ENCODE data around the gene DDIT4.
A peak's percentile ranks its signal among the peaks of the same experiment; 100 is the strongest.
"Not testable (repeated sequence)": the region's sequence is repeated elsewhere in the genome, so short reads cannot be mapped to it uniquely, and the experiment has no call there.

DDIT4 gene

DNA sequence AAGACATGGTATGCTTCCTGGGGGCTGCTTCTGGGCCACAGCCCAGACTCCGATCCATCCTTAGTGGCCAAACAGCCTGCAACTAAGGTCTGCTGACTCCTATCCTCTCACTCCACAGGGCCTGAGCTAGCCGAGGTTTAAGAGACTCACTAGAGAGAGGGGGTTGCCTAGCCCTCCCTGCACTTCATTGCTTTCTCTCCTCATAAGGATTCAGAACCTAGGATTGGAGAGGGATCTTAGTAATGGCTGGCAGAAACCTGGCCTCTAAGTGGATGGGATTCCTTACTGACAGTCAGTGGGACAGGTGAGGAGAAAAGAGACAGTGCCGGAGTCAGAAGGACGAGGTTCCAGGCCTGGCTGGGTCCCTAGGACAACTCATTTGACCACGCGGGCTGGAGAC is 8.2 kb upstream of the DDIT4 start:
- DNase-seq (ENCODE audit: low spot score in 2 of 2), result no peak
- H3K4me3 Mint-ChIP-seq, result no peak overlapping the region
- H3K27ac Mint-ChIP-seq (ENCODE audit: low read depth), result peak overlapping the region; percentile 19
- H3K4me1 Mint-ChIP-seq, result peaks cover 30% of the 10 kb centered on the region
- H3K36me3 Mint-ChIP-seq (ENCODE audit: insufficient read depth), result peaks cover 1% of the 10 kb centered on the region
- H3K9me3 Mint-ChIP-seq, result no peaks in the 10 kb centered on the region
- H3K27me3 Mint-ChIP-seq, result no peaks in the 10 kb centered on the region
- ATAC-seq (replicated peaks; ENCODE audit: extremely low read depth, poor library complexity, severe bottlenecking), result no peak

DNA sequence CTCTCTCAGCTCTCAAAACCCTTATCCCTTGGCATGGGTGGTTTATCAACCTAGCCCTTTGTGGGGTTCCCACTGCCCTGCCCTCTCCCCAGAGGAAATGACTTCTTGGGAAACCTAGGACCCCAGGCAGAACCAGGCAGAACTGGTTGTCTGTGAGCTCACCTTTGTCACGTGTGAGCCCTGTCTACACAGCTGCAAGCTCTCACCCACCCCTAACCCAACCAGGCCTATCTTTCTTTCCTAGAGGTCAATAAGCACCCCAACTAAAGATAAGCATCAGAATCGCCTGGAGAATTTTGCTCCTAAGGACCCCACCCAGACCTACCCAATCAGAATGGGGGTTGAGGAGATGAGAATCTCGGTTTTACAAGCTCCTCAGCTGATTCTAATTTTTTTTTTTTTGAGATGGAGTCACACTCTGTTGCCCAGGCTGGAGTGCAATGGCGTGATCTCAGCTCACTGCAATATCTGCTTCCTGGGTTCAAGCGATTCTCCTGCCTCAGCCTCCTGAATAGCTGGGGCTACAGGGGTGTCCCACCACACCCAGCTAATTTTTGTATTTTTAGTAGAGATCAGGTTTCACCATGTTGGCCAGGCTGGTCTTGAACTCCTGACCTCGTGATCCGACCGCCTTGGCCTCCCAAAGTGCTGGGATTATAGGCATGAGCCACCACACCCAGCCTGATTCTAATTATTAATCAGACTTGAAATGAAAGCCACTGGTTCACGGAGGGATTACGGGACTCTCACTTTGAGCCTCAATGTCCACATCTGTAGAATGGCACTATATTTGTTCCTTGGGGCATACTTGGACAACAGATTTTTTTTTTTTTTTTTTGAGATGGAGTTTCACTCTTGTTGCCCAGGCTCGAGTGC is 7.5 kb upstream of the DDIT4 start:
- H3K27me3 Mint-ChIP-seq, result no peaks in the 10 kb centered on the region
- DNase-seq (ENCODE audit: low spot score in 2 of 2) (no peak), ATAC-seq (replicated peaks; ENCODE audit: extremely low read depth, poor library complexity, severe bottlenecking) (no peak)
- H3K4me1 Mint-ChIP-seq, result peaks cover 25% of the 10 kb centered on the region
- H3K27ac Mint-ChIP-seq (ENCODE audit: low read depth), result no peak overlapping the region
- H3K36me3 Mint-ChIP-seq (ENCODE audit: insufficient read depth), result peaks cover 1% of the 10 kb centered on the region
- no peaks in the 10 kb centered on the region for H3K9me3 Mint-ChIP-seq
- H3K4me3 Mint-ChIP-seq, result no peak overlapping the region

DNA sequence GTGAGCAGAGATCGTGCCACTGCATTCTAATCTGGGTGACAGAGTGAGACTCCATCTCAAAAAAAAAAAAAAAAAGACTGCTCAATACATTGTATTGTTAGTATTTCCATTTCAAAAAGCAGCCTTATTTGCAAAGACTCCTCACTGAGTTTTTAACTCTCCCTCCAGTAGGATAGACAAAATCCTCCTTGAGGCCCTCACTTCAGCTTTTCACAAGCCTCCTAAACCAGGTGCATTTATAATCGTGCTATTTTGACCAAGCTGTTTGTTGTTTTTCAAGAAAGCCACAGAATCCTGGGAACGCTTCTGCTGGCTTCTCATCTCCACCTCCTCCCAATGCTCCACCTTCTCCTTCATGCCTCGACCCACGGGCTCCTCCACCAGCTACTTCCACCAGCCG is 6.3 kb upstream of the DDIT4 start:
- Mint-ChIP-seq H3K27me3 (no peaks in the 10 kb centered on the region), H3K27ac (ENCODE audit: low read depth) (peak overlapping the region; percentile 32)

DNA sequence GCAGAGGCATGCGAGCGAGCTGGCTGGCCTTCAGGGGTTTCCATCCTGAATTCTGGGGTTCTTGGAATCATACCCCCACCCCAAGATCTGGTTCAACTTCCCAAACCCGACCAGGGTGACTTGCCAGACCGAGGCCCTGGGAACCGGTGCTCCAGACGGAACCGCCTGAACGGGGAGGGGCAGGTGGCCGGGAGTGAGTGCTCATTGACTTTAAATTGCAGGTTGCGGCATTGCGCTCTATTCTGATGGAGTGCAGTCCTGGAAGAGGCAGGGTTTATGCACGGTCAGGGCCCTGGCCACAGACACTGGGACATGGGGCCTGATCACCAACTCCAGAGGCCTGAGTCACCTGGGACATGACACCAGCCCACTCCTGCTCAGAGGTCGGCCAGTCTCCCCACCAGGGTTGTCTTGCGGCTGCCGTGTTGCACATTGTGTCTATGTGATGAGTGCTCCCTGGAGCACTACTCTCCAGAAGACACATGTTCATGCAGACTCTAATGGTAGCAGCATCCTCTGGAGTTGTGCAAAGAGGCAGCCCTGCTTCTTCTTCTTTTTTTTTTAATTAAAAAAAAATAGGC is 5.8 kb upstream of the DDIT4 start:
- Mint-ChIP-seq H3K36me3 (ENCODE audit: insufficient read depth) (peaks cover 1% of the 10 kb centered on the region), H3K4me3 (no peak overlapping the region), H3K4me1 (peaks cover 18% of the 10 kb centered on the region), H3K9me3 (no peaks in the 10 kb centered on the region), H3K27ac (ENCODE audit: low read depth) (peak overlapping the region; percentile 32), H3K27me3 (no peaks in the 10 kb centered on the region)
- ATAC-seq (replicated peaks; ENCODE audit: extremely low read depth, poor library complexity, severe bottlenecking), result no peak
- no peak for DNase-seq (ENCODE audit: low spot score in 2 of 2)

More for the DNA sequence above, 6.3 kb upstream of the DDIT4 start:
- no peak for DNase-seq (ENCODE audit: low spot score in 2 of 2)
- Mint-ChIP-seq H3K36me3 (ENCODE audit: insufficient read depth) (peaks cover 1% of the 10 kb centered on the region), H3K4me3 (no peak overlapping the region), H3K9me3 (no peaks in the 10 kb centered on the region), H3K4me1 (peaks cover 18% of the 10 kb centered on the region)
- no peak for ATAC-seq (replicated peaks; ENCODE audit: extremely low read depth, poor library complexity, severe bottlenecking)

DNA sequence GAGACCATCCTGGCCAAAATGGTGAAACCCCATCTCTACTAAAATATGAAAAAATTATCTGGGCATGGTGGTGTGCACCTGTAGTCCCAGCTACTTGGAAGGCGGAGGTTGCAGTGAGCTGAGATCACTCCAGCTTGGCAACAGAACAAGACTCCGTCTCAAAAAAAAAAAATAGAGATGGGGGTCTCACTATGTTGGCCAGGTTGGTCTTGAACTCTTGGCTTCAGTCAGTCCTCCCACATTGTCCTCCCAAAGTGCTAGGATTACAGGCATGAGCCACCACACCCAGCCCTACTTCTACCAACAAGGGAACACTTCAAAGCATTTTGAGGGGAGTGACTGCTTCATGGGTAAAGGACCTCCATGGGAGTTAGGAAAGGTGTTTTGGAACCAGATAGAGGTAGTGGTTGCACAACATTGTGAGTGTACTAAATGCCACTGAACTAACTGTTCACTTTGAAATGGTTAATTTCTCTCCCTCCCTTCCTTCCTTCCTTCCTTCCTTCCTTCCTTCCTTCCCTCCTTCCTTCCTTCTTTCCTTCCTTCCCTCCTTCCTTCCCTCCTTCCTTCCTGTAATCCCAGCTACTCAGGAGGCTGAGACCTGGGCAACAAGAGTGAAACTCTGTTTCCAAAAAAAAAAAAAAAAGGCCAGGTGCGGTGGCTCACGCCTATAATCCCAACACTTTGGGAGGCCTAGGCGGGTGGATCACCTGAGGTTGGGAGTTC is 5.1 kb upstream of the DDIT4 start:
- H3K36me3 Mint-ChIP-seq (ENCODE audit: insufficient read depth); H3K9me3 Mint-ChIP-seq; H3K27ac Mint-ChIP-seq (ENCODE audit: low read depth): not testable (repeated sequence)

DNA sequence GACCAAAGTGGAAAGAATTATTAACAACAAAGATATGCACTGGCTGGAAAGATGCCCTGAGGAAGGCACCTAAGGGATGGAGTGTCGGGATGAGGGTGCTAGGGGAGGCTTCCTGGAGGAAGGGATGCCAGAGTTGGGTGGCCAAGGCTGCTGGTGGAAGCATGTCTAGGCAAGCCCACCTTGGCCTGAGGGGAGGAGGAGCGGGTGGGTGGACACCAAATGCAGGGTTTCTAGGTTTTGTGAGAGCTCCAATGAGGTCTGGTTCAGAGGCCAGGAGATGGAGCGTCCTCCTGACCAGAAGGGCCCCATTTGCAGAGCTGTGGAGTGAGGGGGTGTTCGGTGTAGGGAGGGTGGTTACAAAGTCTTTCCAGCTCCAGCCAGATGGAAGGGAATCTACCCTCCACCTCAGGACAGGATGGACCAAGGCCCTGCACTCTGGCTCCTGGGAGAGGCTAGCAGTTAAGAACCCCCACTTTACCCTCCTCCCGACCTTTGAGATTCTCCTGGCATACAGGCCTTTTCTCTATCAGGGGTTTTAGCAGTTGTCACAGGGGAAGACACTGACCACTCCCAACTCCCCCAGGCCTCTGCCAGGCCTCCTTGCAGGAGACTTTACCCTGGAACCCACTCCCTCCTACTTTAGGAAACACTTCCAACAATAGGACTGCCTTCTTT is 3.0 kb upstream of the DDIT4 start:
- H3K27ac Mint-ChIP-seq (ENCODE audit: low read depth), result no peak overlapping the region
- peaks cover 18% of the 10 kb centered on the region for H3K36me3 Mint-ChIP-seq (ENCODE audit: insufficient read depth)
- no peak for DNase-seq (ENCODE audit: low spot score in 2 of 2)
- peaks cover 23% of the 10 kb centered on the region for H3K4me1 Mint-ChIP-seq
- no peak for ATAC-seq (replicated peaks; ENCODE audit: extremely low read depth, poor library complexity, severe bottlenecking)
- no peaks in the 10 kb centered on the region for H3K27me3 Mint-ChIP-seq
- H3K4me3 Mint-ChIP-seq, result no peak overlapping the region
- H3K9me3 Mint-ChIP-seq, result no peaks in the 10 kb centered on the region

More for the DNA sequence above, 5.1 kb upstream of the DDIT4 start:
- not testable (repeated sequence) for H3K4me3 Mint-ChIP-seq; H3K27me3 Mint-ChIP-seq; ATAC-seq (replicated peaks; ENCODE audit: extremely low read depth, poor library complexity, severe bottlenecking); DNase-seq (ENCODE audit: low spot score in 2 of 2)
- H3K4me1 Mint-ChIP-seq, result peaks cover 20% of the 10 kb centered on the region

DNA sequence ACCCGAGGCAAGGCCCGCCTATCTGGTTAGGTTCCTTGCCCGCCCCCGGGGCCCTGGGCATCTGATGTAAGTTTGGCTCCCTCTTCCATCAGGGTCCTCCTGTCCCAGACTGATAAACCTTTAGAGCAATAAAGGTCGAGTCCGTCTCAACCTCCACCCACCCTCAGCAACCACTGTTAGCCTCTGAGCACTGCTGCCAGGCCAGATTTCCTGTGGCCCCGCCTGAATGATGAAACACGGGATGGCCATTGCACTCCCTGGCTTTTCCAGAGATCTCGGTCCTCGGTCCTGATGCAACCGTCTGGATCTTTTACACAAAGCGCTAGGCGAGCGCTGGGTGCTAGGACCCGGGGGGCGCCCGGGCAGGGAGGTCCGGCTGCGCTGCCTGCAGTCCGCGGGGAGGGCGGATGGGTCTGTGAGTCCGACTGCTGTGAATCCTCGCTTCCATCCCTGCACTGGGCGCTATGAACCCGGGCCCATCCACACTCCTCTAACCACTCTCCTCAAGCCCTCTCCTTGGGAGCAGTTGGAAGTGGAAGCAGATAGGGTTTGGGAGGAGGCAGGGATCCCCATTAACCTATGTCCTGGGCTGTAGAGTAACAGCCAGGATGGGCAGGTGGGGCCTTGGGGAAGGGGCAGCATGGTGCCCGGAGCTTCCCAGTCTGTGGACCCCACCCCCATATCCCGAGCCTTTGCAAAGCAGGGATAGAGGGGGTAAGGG is 875 bp upstream of the DDIT4 start:
- H3K9me3 Mint-ChIP-seq, result no peaks in the 10 kb centered on the region
- ATAC-seq (replicated peaks; ENCODE audit: extremely low read depth, poor library complexity, severe bottlenecking) (no peak), DNase-seq (ENCODE audit: low spot score in 2 of 2) (no peak)
- H3K27me3 Mint-ChIP-seq, result no peaks in the 10 kb centered on the region
- peak overlapping the region; percentile 97 for H3K27ac Mint-ChIP-seq (ENCODE audit: low read depth)
- peaks cover 39% of the 10 kb centered on the region for H3K4me1 Mint-ChIP-seq
- peak overlapping the region; percentile 99 for H3K4me3 Mint-ChIP-seq
- H3K36me3 Mint-ChIP-seq (ENCODE audit: insufficient read depth), result peaks cover 27% of the 10 kb centered on the region

DNA sequence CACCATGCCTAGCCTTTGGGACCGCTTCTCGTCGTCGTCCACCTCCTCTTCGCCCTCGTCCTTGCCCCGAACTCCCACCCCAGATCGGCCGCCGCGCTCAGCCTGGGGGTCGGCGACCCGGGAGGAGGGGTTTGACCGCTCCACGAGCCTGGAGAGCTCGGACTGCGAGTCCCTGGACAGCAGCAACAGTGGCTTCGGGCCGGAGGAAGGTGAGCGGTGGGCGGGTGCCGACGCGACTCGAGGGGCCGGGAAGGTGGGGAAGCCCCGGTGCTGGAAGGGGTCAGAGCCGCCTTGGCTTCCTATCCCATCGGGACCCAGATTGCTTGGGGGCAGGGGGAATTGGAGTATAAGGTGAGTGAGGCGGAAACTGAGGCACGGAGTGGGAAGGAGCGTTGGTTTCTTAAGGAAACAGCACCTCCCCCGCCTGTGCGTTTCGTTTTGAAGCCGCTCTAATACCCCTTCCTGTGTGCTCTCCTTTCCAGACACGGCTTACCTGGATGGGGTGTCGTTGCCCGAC is 547 bp downstream of the DDIT4 start:
- Mint-ChIP-seq H3K4me3 (peak overlapping the region; percentile 99), H3K27me3 (no peaks in the 10 kb centered on the region), H3K9me3 (no peaks in the 10 kb centered on the region), H3K4me1 (peaks cover 48% of the 10 kb centered on the region), H3K36me3 (ENCODE audit: insufficient read depth) (peaks cover 27% of the 10 kb centered on the region), H3K27ac (ENCODE audit: low read depth) (peak overlapping the region; percentile 97)
- ATAC-seq (replicated peaks; ENCODE audit: extremely low read depth, poor library complexity, severe bottlenecking) (peak; percentile 16), DNase-seq (ENCODE audit: low spot score in 2 of 2) (no peak)

DNA sequence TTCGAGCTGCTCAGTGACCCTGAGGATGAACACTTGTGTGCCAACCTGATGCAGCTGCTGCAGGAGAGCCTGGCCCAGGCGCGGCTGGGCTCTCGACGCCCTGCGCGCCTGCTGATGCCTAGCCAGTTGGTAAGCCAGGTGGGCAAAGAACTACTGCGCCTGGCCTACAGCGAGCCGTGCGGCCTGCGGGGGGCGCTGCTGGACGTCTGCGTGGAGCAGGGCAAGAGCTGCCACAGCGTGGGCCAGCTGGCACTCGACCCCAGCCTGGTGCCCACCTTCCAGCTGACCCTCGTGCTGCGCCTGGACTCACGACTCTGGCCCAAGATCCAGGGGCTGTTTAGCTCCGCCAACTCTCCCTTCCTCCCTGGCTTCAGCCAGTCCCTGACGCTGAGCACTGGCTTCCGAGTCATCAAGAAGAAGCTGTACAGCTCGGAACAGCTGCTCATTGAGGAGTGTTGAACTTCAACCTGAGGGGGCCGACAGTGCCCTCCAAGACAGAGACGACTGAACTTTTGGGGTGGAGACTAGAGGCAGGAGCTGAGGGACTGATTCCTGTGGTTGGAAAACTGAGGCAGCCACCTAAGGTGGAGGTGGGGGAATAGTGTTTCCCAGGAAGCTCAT is 1.1 kb downstream of the DDIT4 start:
- Mint-ChIP-seq H3K4me1 (peaks cover 48% of the 10 kb centered on the region), H3K27me3 (no peaks in the 10 kb centered on the region), H3K9me3 (no peaks in the 10 kb centered on the region), H3K36me3 (ENCODE audit: insufficient read depth) (peaks cover 27% of the 10 kb centered on the region), H3K27ac (ENCODE audit: low read depth) (peak overlapping the region; percentile 97), H3K4me3 (peak overlapping the region; percentile 99)
- peak; percentile 63 for DNase-seq (ENCODE audit: low spot score in 2 of 2)
- peak; percentile 15 for ATAC-seq (replicated peaks; ENCODE audit: extremely low read depth, poor library complexity, severe bottlenecking)

DNA sequence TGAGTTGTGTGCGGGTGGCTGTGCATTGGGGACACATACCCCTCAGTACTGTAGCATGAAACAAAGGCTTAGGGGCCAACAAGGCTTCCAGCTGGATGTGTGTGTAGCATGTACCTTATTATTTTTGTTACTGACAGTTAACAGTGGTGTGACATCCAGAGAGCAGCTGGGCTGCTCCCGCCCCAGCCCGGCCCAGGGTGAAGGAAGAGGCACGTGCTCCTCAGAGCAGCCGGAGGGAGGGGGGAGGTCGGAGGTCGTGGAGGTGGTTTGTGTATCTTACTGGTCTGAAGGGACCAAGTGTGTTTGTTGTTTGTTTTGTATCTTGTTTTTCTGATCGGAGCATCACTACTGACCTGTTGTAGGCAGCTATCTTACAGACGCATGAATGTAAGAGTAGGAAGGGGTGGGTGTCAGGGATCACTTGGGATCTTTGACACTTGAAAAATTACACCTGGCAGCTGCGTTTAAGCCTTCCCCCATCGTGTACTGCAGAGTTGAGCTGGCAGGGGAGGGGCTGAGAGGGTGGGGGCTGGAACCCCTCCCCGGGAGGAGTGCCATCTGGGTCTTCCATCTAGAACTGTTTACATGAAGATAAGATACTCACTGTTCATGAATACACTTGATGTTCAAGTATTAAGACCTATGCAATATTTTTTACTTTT is 1.8 kb downstream of the DDIT4 start:
- peak overlapping the region; percentile 99 for H3K4me3 Mint-ChIP-seq
- H3K27ac Mint-ChIP-seq (ENCODE audit: low read depth), result peak overlapping the region; percentile 97
- H3K4me1 Mint-ChIP-seq, result peaks cover 44% of the 10 kb centered on the region
- ATAC-seq (replicated peaks; ENCODE audit: extremely low read depth, poor library complexity, severe bottlenecking), result no peak
- H3K9me3 Mint-ChIP-seq, result no peaks in the 10 kb centered on the region
- no peaks in the 10 kb centered on the region for H3K27me3 Mint-ChIP-seq
- no peak for DNase-seq (ENCODE audit: low spot score in 2 of 2)
- peaks cover 27% of the 10 kb centered on the region for H3K36me3 Mint-ChIP-seq (ENCODE audit: insufficient read depth)

DNA sequence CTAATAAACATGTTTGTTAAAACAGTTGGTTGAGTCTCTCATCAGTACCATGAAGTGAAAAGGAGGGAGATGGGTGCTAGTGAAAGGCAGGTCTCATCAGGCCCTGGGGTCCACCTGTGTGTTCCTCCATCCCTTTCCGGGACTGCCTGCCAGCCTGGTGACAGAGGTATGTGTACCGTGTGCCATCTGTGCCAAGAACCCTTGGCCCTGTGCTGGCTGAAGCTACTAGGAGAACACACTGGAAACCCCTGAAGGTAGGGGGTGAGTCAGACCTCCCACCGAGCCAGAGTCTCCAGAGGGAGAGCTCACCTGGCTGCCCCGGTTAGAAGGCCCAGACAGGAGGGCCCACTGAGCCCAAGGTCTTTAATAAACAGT is 2.3 kb downstream of the DDIT4 start:
- no peak for DNase-seq (ENCODE audit: low spot score in 2 of 2)
- H3K27ac Mint-ChIP-seq (ENCODE audit: low read depth), result peak overlapping the region; percentile 97
- H3K27me3 Mint-ChIP-seq, result no peaks in the 10 kb centered on the region
- no peak for ATAC-seq (replicated peaks; ENCODE audit: extremely low read depth, poor library complexity, severe bottlenecking)
- no peaks in the 10 kb centered on the region for H3K9me3 Mint-ChIP-seq
- peaks cover 27% of the 10 kb centered on the region for H3K36me3 Mint-ChIP-seq (ENCODE audit: insufficient read depth)
- peaks cover 42% of the 10 kb centered on the region for H3K4me1 Mint-ChIP-seq
- peak overlapping the region; percentile 99 for H3K4me3 Mint-ChIP-seq

All from central memory CD8-positive, alpha-beta T cell (primary cell).